Smooth muscle cell (in vitro differentiated cells): ENCODE measurements around the gene GSN. TPM values are rescaled to one million over a fixed set of nuclear protein-coding genes. Genes with fewer than 3 reads are reported as not detected.

Experiments
- DNase-seq: peaks from one replicate; lab custom pipeline; 2025; ENCODE audit not compliant: unreplicated experiment; lab: John Stamatoyannopoulos, UW
- H2AFZ ChIP-seq: fragments of 200-600 bp; sonication (generic); 2 replicates; pipeline ENCODE4 v1.6.0; 2016; ENCODE audit warnings: antibody characterized with exemption, low read depth, mild to moderate bottlenecking
- H3F3A ChIP-seq: fragments of 200-600 bp; sonication (generic); 2 replicates; pipeline ENCODE4 v1.6.0; 2017; ENCODE audit warnings: antibody characterized with exemption, low read depth
- H3K27ac ChIP-seq: fragments of 200-600 bp; sonication (generic); 2 replicates; pipeline ENCODE4 v1.5.1; 2016; ENCODE audit warnings: low read depth, mild to moderate bottlenecking
- H3K27me3 ChIP-seq: fragments of 200-600 bp; sonication (generic); 2 replicates; pipeline ENCODE4 v1.6.1; 2016; ENCODE audit warnings: low read depth, mild to moderate bottlenecking
- H3K36me3 ChIP-seq: fragments of 200-600 bp; sonication (generic); 2 replicates; pipeline ENCODE4 v1.5.1; 2016; ENCODE audit warnings: low read depth
- H3K4me1 ChIP-seq: fragments of 200-600 bp; sonication (generic); 2 replicates; pipeline ENCODE4 v1.5.1; 2016; ENCODE audit warnings: low read depth
- H3K4me2 ChIP-seq: fragments of 200-600 bp; sonication (generic); 2 replicates; pipeline ENCODE4 v1.6.0; 2016; ENCODE audit warnings: mild to moderate bottlenecking
- H3K4me3 ChIP-seq: fragments of 200-600 bp; sonication (generic); 2 replicates; pipeline ENCODE4 v1.5.1; 2016; ENCODE audit warnings: mild to moderate bottlenecking
- H3K79me2 ChIP-seq: fragments of 200-600 bp; sonication (generic); 2 replicates; pipeline ENCODE4 v1.6.0; 2016; ENCODE audit warnings: low read depth, mild to moderate bottlenecking
- H3K9ac ChIP-seq: fragments of 200-600 bp; sonication (generic); 2 replicates; pipeline ENCODE4 v1.6.0; 2016; ENCODE audit warnings: low read depth
- H3K9me3 ChIP-seq: fragments of 200-600 bp; sonication (generic); replicated peaks from 2 replicates; pipeline ENCODE4 v1.5.1; 2016; ENCODE audit warnings: low read depth
- H4K20me1 ChIP-seq: fragments of 200-600 bp; sonication (generic); 2 replicates; pipeline ENCODE4 v1.6.0; 2016; ENCODE audit warnings: low read depth
- WGBS: methylation state at CpG from one replicate; pipeline ENCODE4 v1.1.7; 2016; ENCODE audit warnings: low lambda C conversion rate; 5-methylcytosine and 5-hydroxymethylcytosine counted together
- polyA plus RNA-seq: library from polyadenylated mRNA; unstranded; fragments of >200 nt; fragmentation: Nextera tagmentation; extraction: Ambion mirVana; gene quantifications from 2 replicates; pipeline ENCODE4 v1.2.1, GENCODE V29; 2016
- total RNA-seq: library from RNA; depleted of rRNA; stranded (reverse); fragments of >200 nt; gene quantifications from 2 replicates; pipeline ENCODE4 v1.2.3, GENCODE V29; 2014
- TF ChIP-seq, protein P1 (sequence below): fragments of 200-600 bp; sonication (generic); IDR thresholded peaks from 2 replicates; pipeline ENCODE4 v1.5.1; 2017; ENCODE audit warnings: borderline replicate concordance, mild to moderate bottlenecking, antibody characterized with exemption; ENCODE audit not compliant: insufficient read depth, poor library complexity, severe bottlenecking

The GSN gene
- total and polyA plus RNA-seq, 2 experiments from 2014 or later, result 337 to 685 TPM

DNA sequence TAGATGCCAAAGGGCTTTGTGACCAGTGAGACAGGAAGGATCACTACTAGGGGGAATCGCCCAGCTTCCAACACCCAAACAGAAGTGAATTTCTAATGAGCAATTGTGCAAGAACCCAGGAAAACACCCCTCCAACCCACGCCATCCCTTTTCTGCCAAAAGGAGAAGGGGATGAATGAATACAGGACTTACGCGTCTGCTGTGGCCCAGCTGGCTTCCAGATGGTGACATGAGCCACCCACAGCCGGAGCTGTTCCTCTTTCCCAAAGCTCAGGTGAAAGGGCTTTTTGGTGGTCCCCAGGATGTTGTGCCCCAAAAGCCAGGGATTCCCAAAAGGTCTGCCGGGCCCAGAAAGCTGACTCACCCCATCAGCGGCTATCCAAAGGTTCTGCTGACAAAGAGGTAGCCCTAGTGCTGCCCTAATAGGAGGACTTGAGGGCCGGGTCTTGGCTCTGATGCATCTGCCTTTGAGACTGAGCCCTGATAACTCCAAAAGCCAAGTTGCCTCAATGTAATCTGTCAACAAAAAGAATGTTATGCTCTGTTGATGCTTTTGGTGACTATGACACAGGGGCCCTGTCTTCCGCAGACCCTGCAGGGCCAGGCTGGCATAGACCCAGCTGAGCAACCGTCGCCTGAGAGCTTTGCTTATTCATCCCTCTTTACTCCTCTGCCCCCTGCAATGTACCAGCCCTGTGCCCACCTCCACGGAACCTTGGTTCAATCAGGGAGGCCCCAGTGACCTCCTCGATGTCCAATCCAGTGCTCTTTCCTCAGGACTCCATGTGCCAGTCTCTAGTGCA lies 14.5 kb downstream of the GSN start:
- H2AFZ ChIP-seq, result no peak overlapping the region
- peaks cover 72% of the 10 kb centered on the region for H3F3A ChIP-seq
- no peak for DNase-seq
- no peak overlapping the region for H3K4me3 ChIP-seq
- H3K27ac ChIP-seq, result peak overlapping the region; percentile 99
- peak overlapping the region; percentile 67 for H3K9ac ChIP-seq
- H4K20me1 ChIP-seq, result peaks cover 4% of the 10 kb centered on the region
- H3K79me2 ChIP-seq, result peaks cover 34% of the 10 kb centered on the region
- TF ChIP-seq, protein P1, sequence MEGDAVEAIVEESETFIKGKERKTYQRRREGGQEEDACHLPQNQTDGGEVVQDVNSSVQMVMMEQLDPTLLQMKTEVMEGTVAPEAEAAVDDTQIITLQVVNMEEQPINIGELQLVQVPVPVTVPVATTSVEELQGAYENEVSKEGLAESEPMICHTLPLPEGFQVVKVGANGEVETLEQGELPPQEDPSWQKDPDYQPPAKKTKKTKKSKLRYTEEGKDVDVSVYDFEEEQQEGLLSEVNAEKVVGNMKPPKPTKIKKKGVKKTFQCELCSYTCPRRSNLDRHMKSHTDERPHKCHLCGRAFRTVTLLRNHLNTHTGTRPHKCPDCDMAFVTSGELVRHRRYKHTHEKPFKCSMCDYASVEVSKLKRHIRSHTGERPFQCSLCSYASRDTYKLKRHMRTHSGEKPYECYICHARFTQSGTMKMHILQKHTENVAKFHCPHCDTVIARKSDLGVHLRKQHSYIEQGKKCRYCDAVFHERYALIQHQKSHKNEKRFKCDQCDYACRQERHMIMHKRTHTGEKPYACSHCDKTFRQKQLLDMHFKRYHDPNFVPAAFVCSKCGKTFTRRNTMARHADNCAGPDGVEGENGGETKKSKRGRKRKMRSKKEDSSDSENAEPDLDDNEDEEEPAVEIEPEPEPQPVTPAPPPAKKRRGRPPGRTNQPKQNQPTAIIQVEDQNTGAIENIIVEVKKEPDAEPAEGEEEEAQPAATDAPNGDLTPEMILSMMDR, result no peak
- H3K4me1 ChIP-seq, result peaks cover 55% of the 10 kb centered on the region
- H3K27me3 ChIP-seq, result no peaks in the 10 kb centered on the region
- H3K4me2 ChIP-seq, result peak overlapping the region; percentile 63
- WGBS, result 17% methylated on average over 13 of the region's 13 CpGs
- no peaks in the 10 kb centered on the region for H3K9me3 ChIP-seq
- H3K36me3 ChIP-seq, result no peaks in the 10 kb centered on the region

DNA sequence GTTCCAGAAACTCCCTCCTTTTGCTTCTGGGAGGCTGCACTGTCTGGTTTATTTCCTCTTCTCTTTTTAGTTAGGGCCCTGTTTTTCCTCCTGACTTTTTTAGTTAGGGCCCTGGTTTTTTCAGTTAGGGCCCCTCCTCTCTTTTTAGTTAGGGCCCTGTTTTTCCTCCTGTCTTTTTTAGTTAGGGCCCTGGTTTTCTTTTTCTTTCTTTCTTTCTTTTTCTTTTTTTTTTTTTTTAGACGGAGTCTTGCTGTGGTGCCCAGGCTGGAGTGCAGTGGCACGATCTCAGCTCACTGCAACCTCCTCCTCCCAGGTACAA lies 15.1 kb downstream of the GSN start:
- H3K79me2 ChIP-seq, result peaks cover 40% of the 10 kb centered on the region
- H3K9ac ChIP-seq, result peak overlapping the region; percentile 67

DNA sequence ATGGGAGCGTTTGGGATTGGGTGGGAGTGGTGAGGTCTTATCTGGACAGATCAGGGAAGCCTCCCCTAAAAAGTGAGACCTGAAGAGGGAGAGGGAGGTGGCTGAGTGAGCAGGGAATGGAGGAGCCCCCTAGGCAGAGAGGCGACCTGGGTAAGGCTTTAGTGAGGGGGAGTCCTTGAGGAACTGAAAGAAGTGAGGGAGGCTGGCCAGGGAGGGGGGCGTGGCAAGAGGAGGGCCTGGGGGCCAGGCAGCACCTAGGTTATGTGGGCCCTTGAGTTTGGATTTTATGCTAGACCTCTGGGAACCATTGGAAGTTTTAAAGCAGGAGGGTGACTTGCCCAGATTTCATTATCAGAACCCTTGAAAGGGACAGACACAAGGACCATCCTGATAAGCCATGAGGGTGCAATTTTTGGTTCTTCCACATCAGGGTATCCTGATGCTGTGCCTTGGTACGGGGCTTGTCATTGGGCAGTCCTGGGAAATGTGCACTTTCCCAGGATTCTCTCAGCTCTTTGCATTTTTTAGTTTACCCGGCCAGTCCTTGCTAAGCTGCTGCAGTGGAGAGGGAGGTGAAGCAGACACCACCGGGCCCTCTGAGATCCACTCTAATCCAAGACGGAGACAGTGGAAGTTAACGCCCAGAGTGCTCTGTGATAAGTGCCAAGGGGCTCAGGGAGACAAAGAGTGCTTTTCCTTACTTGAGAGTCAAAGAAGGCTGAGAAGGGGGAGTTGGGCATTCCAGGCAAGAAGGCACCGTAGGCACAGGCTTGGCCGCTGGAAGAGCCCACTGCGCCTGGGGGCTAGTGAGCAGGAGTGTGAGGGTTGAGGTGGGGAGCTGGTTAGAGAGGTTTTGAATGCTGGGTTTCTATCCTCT lies 16.1 kb downstream of the GSN start:
- no peak for DNase-seq
- TF ChIP-seq, protein P1, result no peak
- peak overlapping the region; percentile 99 for H3K27ac ChIP-seq
- peaks cover 61% of the 10 kb centered on the region for H3K4me1 ChIP-seq
- no peaks in the 10 kb centered on the region for H3K27me3 ChIP-seq
- peaks cover 41% of the 10 kb centered on the region for H3K79me2 ChIP-seq
- H2AFZ ChIP-seq, result no peak overlapping the region
- H3K9me3 ChIP-seq, result no peaks in the 10 kb centered on the region
- H3K9ac ChIP-seq, result peak overlapping the region; percentile 67
- 40% methylated on average over 11 of the region's 11 CpGs for WGBS
- H4K20me1 ChIP-seq, result peaks cover 2% of the 10 kb centered on the region
- H3K4me2 ChIP-seq, result peak overlapping the region; percentile 63
- H3F3A ChIP-seq, result peaks cover 72% of the 10 kb centered on the region
- no peaks in the 10 kb centered on the region for H3K36me3 ChIP-seq
- no peak overlapping the region for H3K4me3 ChIP-seq

More for the DNA sequence above, 15.1 kb downstream of the GSN start:
- H3F3A ChIP-seq, result peaks cover 74% of the 10 kb centered on the region
- no peaks in the 10 kb centered on the region for H3K36me3 ChIP-seq
- peaks cover 4% of the 10 kb centered on the region for H4K20me1 ChIP-seq
- no peaks in the 10 kb centered on the region for H3K9me3 ChIP-seq
- TF ChIP-seq, protein P1, result no peak
- H3K27ac ChIP-seq, result peak overlapping the region; percentile 99
- 63% methylated on average over 2 of the region's 2 CpGs for WGBS
- no peak overlapping the region for H2AFZ ChIP-seq
- H3K4me3 ChIP-seq, result no peak overlapping the region
- H3K4me1 ChIP-seq, result peaks cover 56% of the 10 kb centered on the region
- no peaks in the 10 kb centered on the region for H3K27me3 ChIP-seq
- no peak for DNase-seq
- peak overlapping the region; percentile 63 for H3K4me2 ChIP-seq
